Mucosa of stomach (tissue), 1 donor: ENCODE data around the gene ADGRB2.

Source experiments
- H3K27me3 ChIP-seq: one replicate; pipeline ENCODE4 v1.7.0; 2013; ENCODE audit warnings: mild to moderate bottlenecking, low read length; ENCODE audit not compliant: control insufficient read depth, insufficient read depth
- H3K36me3 ChIP-seq: one replicate; pipeline ENCODE4 v1.7.0; 2013; ENCODE audit warnings: low read length; ENCODE audit not compliant: control insufficient read depth, insufficient read depth
- H3K4me1 ChIP-seq: one replicate; pipeline ENCODE4 v1.7.0; 2013; ENCODE audit warnings: mild to moderate bottlenecking, low read length; ENCODE audit not compliant: control insufficient read depth, insufficient read depth
- H3K4me3 ChIP-seq: one replicate; pipeline ENCODE4 v1.7.0; 2013; ENCODE audit warnings: low read length
- H3K9ac ChIP-seq: one replicate; pipeline ENCODE4 v1.7.0; 2013; ENCODE audit warnings: mild to moderate bottlenecking, low read length, moderate library complexity
- H3K9me3 ChIP-seq: one replicate; pipeline ENCODE4 v1.7.0; 2013; ENCODE audit warnings: mild to moderate bottlenecking, low read length, moderate library complexity; ENCODE audit not compliant: control insufficient read depth
- donor health status: Pancreatic carcinoma.

Gene ADGRB2

GRCh38 chr1:31755850-31756492, 8.2 kb downstream of the ADGRB2 start:
- Histone ChIP-seq H3K36me3 (no peaks in the 10 kb centered on the region), H3K4me3 (no peak overlapping the region), H3K9ac (no peak overlapping the region), H3K27me3 (peaks cover 24% of the 10 kb centered on the region), H3K9me3 (no peaks in the 10 kb centered on the region), H3K4me1 (peaks cover 19% of the 10 kb centered on the region)

GRCh38 chr1:31755197-31755611, 8.9 kb downstream of the ADGRB2 start:
- Histone ChIP-seq H3K4me3 (no peak overlapping the region), H3K27me3 (peaks cover 16% of the 10 kb centered on the region), H3K36me3 (no peaks in the 10 kb centered on the region), H3K9ac (no peak overlapping the region), H3K4me1 (peaks cover 13% of the 10 kb centered on the region), H3K9me3 (no peaks in the 10 kb centered on the region)

GRCh38 chr1:31754397-31754796, 9.7 kb downstream of the ADGRB2 start:
- H3K27me3 ChIP-seq = peaks cover 9% of the 10 kb centered on the region
- no peak overlapping the region for H3K9ac ChIP-seq
- no peaks in the 10 kb centered on the region for H3K36me3 ChIP-seq
- no peak overlapping the region for H3K4me3 ChIP-seq
- H3K4me1 ChIP-seq = peaks cover 13% of the 10 kb centered on the region
- no peaks in the 10 kb centered on the region for H3K9me3 ChIP-seq

- Histone ChIP-seq H3K4me1 (peaks cover 13% of the 10 kb centered on the region), H3K9ac (no peak overlapping the region), H3K4me3 (no peak overlapping the region), H3K27me3 (peaks cover 8% of the 10 kb centered on the region), H3K36me3 (no peaks in the 10 kb centered on the region), H3K9me3 (no peaks in the 10 kb centered on the region)
Measured at GRCh38 chr1:31753707-31754349, 10.3 kb downstream of the ADGRB2 start.

GRCh38 chr1:31752952-31753475, 11.1 kb downstream of the ADGRB2 start:
- H3K9me3 ChIP-seq = no peaks in the 10 kb centered on the region
- no peak overlapping the region for H3K4me3 ChIP-seq
- peaks cover 13% of the 10 kb centered on the region for H3K4me1 ChIP-seq
- H3K9ac ChIP-seq = no peak overlapping the region
- peaks cover 5% of the 10 kb centered on the region for H3K27me3 ChIP-seq
- H3K36me3 ChIP-seq = no peaks in the 10 kb centered on the region

GRCh38 chr1:31752258-31752657, 11.9 kb downstream of the ADGRB2 start:
- Histone ChIP-seq H3K27me3 (peaks cover 5% of the 10 kb centered on the region), H3K36me3 (no peaks in the 10 kb centered on the region), H3K4me1 (peaks cover 13% of the 10 kb centered on the region), H3K9ac (no peak overlapping the region), H3K4me3 (no peak overlapping the region), H3K9me3 (no peaks in the 10 kb centered on the region)

GRCh38 chr1:31751822-31752241, 12.3 kb downstream of the ADGRB2 start:
- H3K36me3 ChIP-seq = no peaks in the 10 kb centered on the region
- H3K4me3 ChIP-seq = no peak overlapping the region
- peaks cover 5% of the 10 kb centered on the region for H3K27me3 ChIP-seq
- H3K9me3 ChIP-seq = no peaks in the 10 kb centered on the region
- peaks cover 13% of the 10 kb centered on the region for H3K4me1 ChIP-seq
- no peak overlapping the region for H3K9ac ChIP-seq

GRCh38 chr1:31750858-31751510, 13.2 kb downstream of the ADGRB2 start:
- no peak overlapping the region for H3K9ac ChIP-seq
- H3K4me1 ChIP-seq = peaks cover 13% of the 10 kb centered on the region

GRCh38 chr1:31749785-31750735, 14.1 kb downstream of the ADGRB2 start:
- no peak overlapping the region for H3K4me3 ChIP-seq
- H3K9me3 ChIP-seq = no peaks in the 10 kb centered on the region
- no peaks in the 10 kb centered on the region for H3K36me3 ChIP-seq
- H3K27me3 ChIP-seq = peaks cover 9% of the 10 kb centered on the region
- no peak overlapping the region for H3K9ac ChIP-seq
- H3K4me1 ChIP-seq = peaks cover 13% of the 10 kb centered on the region

More at GRCh38 chr1:31750858-31751510, 13.2 kb downstream of the ADGRB2 start:
- Histone ChIP-seq H3K9me3 (no peaks in the 10 kb centered on the region), H3K27me3 (peaks cover 9% of the 10 kb centered on the region), H3K36me3 (no peaks in the 10 kb centered on the region), H3K4me3 (no peak overlapping the region)

- Histone ChIP-seq H3K36me3 (no peaks in the 10 kb centered on the region), H3K4me1 (peaks cover 1% of the 10 kb centered on the region), H3K9me3 (no peaks in the 10 kb centered on the region), H3K4me3 (no peak overlapping the region), H3K27me3 (peaks cover 6% of the 10 kb centered on the region), H3K9ac (no peak overlapping the region)
Measured at GRCh38 chr1:31748365-31748764, 15.8 kb downstream of the ADGRB2 start.

- H3K4me3 ChIP-seq = no peak overlapping the region
- H3K9me3 ChIP-seq = no peaks in the 10 kb centered on the region
- no peaks in the 10 kb centered on the region for H3K4me1 ChIP-seq
- H3K27me3 ChIP-seq = peaks cover 4% of the 10 kb centered on the region
- H3K9ac ChIP-seq = no peak overlapping the region
- H3K36me3 ChIP-seq = no peaks in the 10 kb centered on the region
Measured at GRCh38 chr1:31747304-31747703, 16.8 kb downstream of the ADGRB2 start.
